H1 (cell line): ENCODE data around the gene ANKRD12. TPM values are rescaled to one million over a fixed set of nuclear protein-coding genes. Genes with fewer than 3 reads are reported as not detected.

Source experiments
- CTCF ChIA-PET: fragments of 300-600 bp; sonication (Branson Sonifier 250); formaldehyde crosslinking; loops from one replicate; lab custom pipeline; 2021; ENCODE audit not compliant: partially characterized antibody; lab: Charles Lee
- POLR2A ChIA-PET: fragments of 300-600 bp; sonication (Branson Sonifier 250); formaldehyde crosslinking; loops from one replicate; lab custom pipeline; 2021; ENCODE audit warnings: inconsistent platforms; ENCODE audit not compliant: partially characterized antibody; lab: Charles Lee
- DNase-seq, 2 experiments: peaks; one replicate each; pipeline versions ENCODE4 v3.0.0 to v3.0.0-alpha.2; 2010 to 2022; ENCODE audit warnings: low spot score in 2 of 2, low read depth in 1 of 2, mixed read lengths in 1 of 2
- FAIRE-seq: peaks from 2 replicates; lab custom pipeline; 2011; peaks lifted over from hg19 to GRCh38; lab: Jason Lieb, UNC
- H2AFZ ChIP-seq: 2 replicates; pipeline ENCODE4 v1.8.1; 2012; ENCODE audit warnings: low read length, inconsistent platforms
- H2AK5ac ChIP-seq: 2 replicates; pipeline ENCODE4 v1.6.1; 2013; ENCODE audit warnings: low read depth, low read length
- H2BK120ac ChIP-seq: replicated peaks from 2 replicates; pipeline ENCODE3; 2013; ENCODE audit warnings: low read depth, low read length, inconsistent platforms
- H2BK12ac ChIP-seq: 2 replicates; pipeline ENCODE4 v1.6.1; 2013; ENCODE audit warnings: low read depth, low read length
- H2BK15ac ChIP-seq: 2 replicates; pipeline ENCODE4 v1.6.1; 2013; ENCODE audit warnings: low read length
- H2BK20ac ChIP-seq: 2 replicates; pipeline ENCODE4 v1.6.1; 2013; ENCODE audit warnings: low read length
- H2BK5ac ChIP-seq: 2 replicates; pipeline ENCODE4 v1.6.1; 2013; ENCODE audit warnings: low read depth, low read length
- H3K14ac ChIP-seq: 2 replicates; pipeline ENCODE4 v1.6.1; 2013; ENCODE audit warnings: inconsistent platforms; ENCODE audit not compliant: insufficient read length
- H3K18ac ChIP-seq: 2 replicates; pipeline ENCODE4 v1.6.1; 2013; ENCODE audit warnings: low read length; ENCODE audit errors: extremely low read depth
- H3K23ac ChIP-seq: 2 replicates; pipeline ENCODE4 v1.6.1; 2013; ENCODE audit warnings: inconsistent platforms; ENCODE audit not compliant: insufficient read length
- H3K23me2 ChIP-seq: 2 replicates; pipeline ENCODE4 v1.6.1; 2013; ENCODE audit warnings: low read depth, low read length
- H3K27ac ChIP-seq: 2 replicates; pipeline ENCODE4 v1.6.1; 2011; ENCODE audit warnings: low read depth, low read length, inconsistent platforms
- H3K27me3 ChIP-seq, 4 experiments: replicated peaks in 1 of 4; 1 replicate in 1 of 4; 2 replicates in 3 of 4; pipeline versions ENCODE4 v1.6.1 to v1.8.1; 2011 to 2013; ENCODE audit warnings: low read length in 3 of 4, mild to moderate bottlenecking in 3 of 4, inconsistent platforms in 2 of 4, mixed read lengths in 2 of 4, moderate library complexity in 1 of 4; ENCODE audit not compliant: control insufficient read depth in 3 of 4, insufficient read depth in 3 of 4; ENCODE audit errors: extremely low read depth in 1 of 4
- H3K36me3 ChIP-seq, 4 experiments: 2 replicates each; pipeline versions ENCODE4 v1.6.1 to v1.8.1; 2011 to 2013; ENCODE audit warnings: mild to moderate bottlenecking in 4 of 4, low read length in 3 of 4, moderate library complexity in 2 of 4, control low read depth in 1 of 4, inconsistent platforms in 1 of 4; ENCODE audit not compliant: insufficient read depth in 4 of 4, control insufficient read depth in 2 of 4
- H3K4ac ChIP-seq: replicated peaks from 2 replicates; pipeline ENCODE3; 2013; ENCODE audit warnings: low read length, low read depth, mixed read lengths, inconsistent platforms; ENCODE audit not compliant: insufficient read length
- H3K4me1 ChIP-seq, 4 experiments: replicated peaks in 1 of 4; 1 replicate in 1 of 4; 2 replicates in 3 of 4; pipeline versions ENCODE4 v1.6.1 to v1.8.1; 2011 to 2013; ENCODE audit warnings: low read length in 3 of 4, inconsistent platforms in 2 of 4, mixed read lengths in 1 of 4; ENCODE audit not compliant: insufficient read depth in 4 of 4, control insufficient read depth in 3 of 4
- H3K4me2 ChIP-seq, 2 experiments: 2 replicates each; pipeline versions ENCODE4 v1.6.1 to v1.8.1; 2011 to 2013; ENCODE audit warnings: low read depth in 2 of 2, low read length in 2 of 2, control low read depth in 1 of 2, inconsistent platforms in 1 of 2, mild to moderate bottlenecking in 1 of 2; ENCODE audit not compliant: insufficient read depth in 1 of 2
- H3K4me3 ChIP-seq, 4 experiments: fragments of 200-600, 300-600 bp in 1 of 4; sonication (generic), shearing (Covaris generic), sonication (Bioruptor Twin) in 1 of 4; 2 replicates each; pipeline versions ENCODE4 v1.5.1 to v1.8.1; 2011 to 2016; ENCODE audit warnings: low read length in 4 of 4, low read depth in 3 of 4, control low read depth in 2 of 4, inconsistent platforms in 2 of 4, mild to moderate bottlenecking in 2 of 4, mixed read lengths in 1 of 4, moderate library complexity in 1 of 4; ENCODE audit not compliant: insufficient read depth in 2 of 4; ENCODE audit errors: extremely low read depth in 1 of 4
- H3K56ac ChIP-seq: replicated peaks from 2 replicates; pipeline ENCODE3; 2013; ENCODE audit warnings: low read depth, mild to moderate bottlenecking, mixed read lengths, low read length, inconsistent platforms; ENCODE audit not compliant: insufficient read length
- H3K79me1 ChIP-seq: 2 replicates; pipeline ENCODE4 v1.6.1; 2013; ENCODE audit warnings: low read depth, low read length, control low read depth
- H3K79me2 ChIP-seq, 2 experiments: 2 replicates each; pipeline versions ENCODE4 v1.6.1 to v1.8.1; 2012 to 2013; ENCODE audit warnings: low read length in 2 of 2, mild to moderate bottlenecking in 2 of 2, inconsistent platforms in 1 of 2; ENCODE audit not compliant: insufficient read depth in 2 of 2, control insufficient read depth in 1 of 2
- H3K9ac ChIP-seq, 4 experiments: replicated peaks in 1 of 4; 1 replicate in 1 of 4; 2 replicates in 3 of 4; pipeline versions ENCODE4 v1.6.1 to v1.8.1; 2011 to 2013; ENCODE audit warnings: low read depth in 3 of 4, low read length in 3 of 4, control low read depth in 2 of 4, mild to moderate bottlenecking in 2 of 4, moderate library complexity in 2 of 4, inconsistent platforms in 1 of 4; ENCODE audit errors: extremely low read depth in 1 of 4
- H3K9me3 ChIP-seq, 2 experiments: 2 replicates each; pipeline versions ENCODE4 v1.6.1 to v1.8.1; 2012 to 2013; ENCODE audit warnings: mild to moderate bottlenecking in 2 of 2, moderate library complexity in 2 of 2, control low read depth in 1 of 2, inconsistent platforms in 1 of 2, low read depth in 1 of 2, low read length in 1 of 2, mixed read lengths in 1 of 2; ENCODE audit not compliant: insufficient read depth in 2 of 2
- H4K20me1 ChIP-seq, 2 experiments: replicated peaks in 1 of 2; 2 replicates each; pipeline versions ENCODE3 to v1.8.1; 2011 to 2013; ENCODE audit warnings: inconsistent platforms in 2 of 2, low read length in 2 of 2, mild to moderate bottlenecking in 1 of 2; ENCODE audit not compliant: insufficient read depth in 2 of 2, control insufficient read depth in 1 of 2
- H4K5ac ChIP-seq: 2 replicates; pipeline ENCODE4 v1.6.1; 2013; ENCODE audit warnings: low read length, low read depth, mixed read lengths, inconsistent platforms; ENCODE audit not compliant: insufficient read length
- H4K8ac ChIP-seq: 2 replicates; pipeline ENCODE4 v1.8.0; 2013; ENCODE audit warnings: mild to moderate bottlenecking, moderate library complexity, low read length, inconsistent platforms; ENCODE audit not compliant: insufficient read depth; ENCODE audit errors: extremely low read depth
- H4K91ac ChIP-seq: replicated peaks from 2 replicates; pipeline ENCODE3; 2013; ENCODE audit warnings: low read length, mixed read lengths, inconsistent platforms; ENCODE audit not compliant: insufficient read length
- CREB1 ChIP-seq: IDR thresholded peaks from 2 replicates; pipeline ENCODE4 v1.6.1; 2012; ENCODE audit warnings: inconsistent platforms
- CTCF ChIP-seq, 3 experiments: IDR thresholded peaks; 1 replicate in 2 of 3; 2 replicates in 1 of 3; pipeline versions ENCODE4 v1.5.1 to v1.6.1; 2011; ENCODE audit warnings: low read length in 3 of 3, mild to moderate bottlenecking in 3 of 3, inconsistent platforms in 2 of 3, low read depth in 1 of 3, moderate library complexity in 1 of 3; ENCODE audit not compliant: insufficient read depth in 1 of 3; ENCODE audit errors: control extremely low read depth in 1 of 3
- JUN ChIP-seq: IDR thresholded peaks from 2 replicates; pipeline ENCODE4 v1.6.1; 2011; ENCODE audit warnings: low read depth, mild to moderate bottlenecking, improper control_type of control experiment, low read length
- WGBS, 2 experiments: shearing (Covaris generic) in 1 of 2; methylation state at CpG; one replicate each; pipeline versions ENCODE4 v1.1.6 to v1.1.7; 2013 to 2015; ENCODE audit warnings: low lambda C conversion rate in 2 of 2, mixed read lengths in 2 of 2, inconsistent platforms in 1 of 2, low coverage in 1 of 2, missing lambda C conversion rate in 1 of 2; ENCODE audit not compliant: insufficient replicate concordance in 2 of 2, insufficient coverage in 1 of 2, insufficient read length in 1 of 2; ENCODE audit errors: extremely low coverage in 1 of 2, missing lambda C conversion rate in 1 of 2; 5-methylcytosine and 5-hydroxymethylcytosine counted together
- polyA plus RNA-seq, 7 experiments: library from polyadenylated mRNA; depleted of rRNA in 3 of 7; stranded (reverse) in 5 of 7; unstranded in 2 of 7; fragments of >200 nt in 5 of 7; fragments of 200-250 nt in 2 of 7; gene quantifications; 1 replicate in 5 of 7; 2 replicates in 1 of 7; 4 replicates in 1 of 7; pipeline versions ENCODE4 v1.2.1 to v1.2.3, GENCODE V29; 2011 to 2013; ENCODE audit warnings: missing spikeins in 2 of 7, mixed read lengths in 2 of 7
- total RNA-seq: library from RNA; stranded (reverse); fragmentation: NEBNext Ultra II Directional; extraction: Animal tissue kit (Norgen Biotek cat#: 25700); gene quantifications from 2 replicates; pipeline ENCODE4 v1.2.1, GENCODE V29; 2021

ANKRD12 gene
- total and polyA plus RNA-seq, 2 of the 8 experiments (the other 6 are each of a cell fraction or from before 2014, with no cell fraction given): 2.6 to 37.9 TPM

GRCh38 chr18:9209279-9209678 is 72.7 kb downstream of the ANKRD12 start:
- Histone ChIP-seq H3K27me3 (no peaks in the 10 kb centered on the region), H2BK20ac (no peak overlapping the region), H3K79me2 (0 out of 4 replicates have a peak, but pooled peaks cover 0 to 4% of the 10 kb centered on the region in 2 experiments), H3K36me3 (peaks cover 0 to 25% (median 2%) of the 10 kb centered on the region in 4 experiments; a peak in 2 of 8 replicates), H3K79me1 (no peaks in the 10 kb centered on the region), H4K20me1 (no peaks in the 10 kb centered on the region), H4K91ac (no peak overlapping the region), H2AFZ (no peak overlapping the region), H3K4ac (no peak overlapping the region), H3K4me2 (no peak overlapping the region), H2BK5ac (no peak overlapping the region), H3K4me1 (no peaks in the 10 kb centered on the region), H2BK12ac (no peak overlapping the region), H2AK5ac (no peak overlapping the region), H4K5ac (no peak overlapping the region), H3K9me3 (no peaks in the 10 kb centered on the region), H3K23me2 (no peaks in the 10 kb centered on the region), H3K23ac (no peak overlapping the region), H3K27ac (no peak overlapping the region), H3K9ac (no peak overlapping the region), H3K56ac (no peak overlapping the region), H3K14ac (no peak overlapping the region), H2BK120ac (no peak overlapping the region), H3K4me3 (no peak overlapping the region), H3K18ac (no peak overlapping the region), H2BK15ac (no peak overlapping the region), H4K8ac (no peak overlapping the region)
- DNase-seq (no peak), FAIRE-seq (no peak)
- 89% methylated on average over 4 of the region's 4 CpGs; no CpG with 5 or more reads in 1 of the 2 experiments for WGBS, 2 experiments
- POLR2A ChIA-PET: no interaction called here
- CTCF ChIA-PET: no interaction called here
- TF ChIP-seq CTCF (IDR thresholded peaks at IDR 0.05; ENCODE audit: control extremely low read depth in 1 of 3, insufficient read depth in 1 of 3, low read depth in 1 of 3, low read length in 3 of 3) (no peak), JUN (no peak), CREB1 (no peak)
